NK-92 treated with Interleukin-12 subunit alpha and Interleukin-12 subunit beta, amount 100 ng/mL, for 24 hours (cell line): ENCODE measurements around the gene PYGB.

Experiments used
- DNase-seq: peaks from one replicate; lab custom pipeline; 2025; lab: John Stamatoyannopoulos, UW

PYGB gene

DNA sequence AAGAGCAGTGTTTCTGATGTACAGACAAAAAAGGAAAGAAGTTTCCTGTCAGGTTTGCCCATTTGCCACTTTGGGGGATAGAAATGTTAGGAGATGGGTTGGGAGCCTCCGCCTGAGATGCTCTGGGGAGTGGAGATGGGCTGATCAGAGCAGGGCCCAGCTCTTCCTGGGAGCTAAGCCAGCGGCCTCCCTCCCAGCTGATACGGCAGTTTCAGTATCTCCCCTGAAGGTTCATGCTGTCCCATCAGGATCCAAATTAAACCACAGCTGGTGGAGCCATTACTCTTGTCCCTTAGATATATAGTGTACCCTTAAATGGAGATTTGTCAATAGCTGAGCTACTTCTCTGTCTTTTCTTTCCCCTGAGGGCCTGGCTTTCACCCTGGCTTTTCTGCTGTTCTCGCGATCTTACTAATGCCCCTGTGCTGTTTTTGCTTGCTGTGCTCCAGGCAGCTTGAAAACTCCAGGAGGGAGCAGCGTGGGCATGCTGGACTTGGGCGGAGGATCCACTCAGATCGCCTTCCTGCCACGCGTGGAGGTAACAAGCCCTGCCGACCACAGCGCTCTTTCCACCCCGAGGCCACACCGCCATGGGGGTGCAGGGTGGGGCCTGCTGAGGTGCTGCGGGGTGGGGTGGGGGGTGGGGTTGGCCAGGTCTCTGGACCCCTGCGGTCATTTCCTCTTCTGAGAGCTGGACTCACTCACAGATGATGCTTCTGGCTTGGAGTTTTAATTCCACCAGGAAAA lies 31.5 kb upstream of the PYGB start:
- no peak for DNase-seq

DNA sequence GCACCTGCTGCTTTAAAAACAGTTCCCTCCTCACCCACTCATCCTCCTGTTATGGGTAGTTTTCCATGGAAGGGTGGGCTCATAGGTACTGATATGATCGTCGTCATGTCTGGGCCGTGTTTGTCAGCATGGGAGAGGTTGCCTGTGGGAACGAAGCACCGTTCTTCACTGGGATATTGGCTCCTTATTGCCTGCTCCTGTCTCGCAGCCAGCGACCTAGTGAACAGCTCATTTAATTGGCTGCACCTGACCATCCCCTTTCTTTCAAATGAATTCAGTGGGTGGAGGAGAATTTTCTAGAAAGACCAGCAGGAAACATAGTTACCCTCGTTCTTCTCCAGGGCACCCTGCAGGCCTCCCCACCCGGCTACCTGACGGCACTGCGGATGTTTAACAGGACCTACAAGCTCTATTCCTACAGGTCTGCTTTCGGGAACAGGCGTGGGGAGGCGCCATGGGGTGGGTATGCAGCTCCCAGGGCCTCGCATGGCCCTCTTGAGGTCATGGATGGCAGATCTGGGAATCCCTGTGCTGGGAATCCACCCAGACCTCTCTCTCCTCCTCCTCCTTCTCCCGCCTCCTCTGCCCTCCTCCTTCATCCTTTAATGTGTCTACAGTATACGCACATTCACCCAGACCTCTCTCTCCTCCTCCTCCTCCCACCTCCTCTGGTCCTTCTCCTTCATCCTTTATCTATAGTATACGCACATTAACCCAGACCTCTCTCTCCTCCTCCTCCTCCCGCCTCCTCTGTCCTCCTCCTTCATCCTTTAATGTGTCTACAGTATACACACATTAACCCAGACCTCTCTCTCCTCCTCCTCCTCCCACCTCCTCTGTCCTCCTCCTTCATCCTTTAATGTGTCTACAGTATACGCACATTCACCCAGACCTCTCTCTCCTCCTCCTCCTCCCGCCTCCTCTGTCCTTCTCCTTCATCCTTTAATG lies 30.4 kb upstream of the PYGB start:
- no peak for DNase-seq

DNA sequence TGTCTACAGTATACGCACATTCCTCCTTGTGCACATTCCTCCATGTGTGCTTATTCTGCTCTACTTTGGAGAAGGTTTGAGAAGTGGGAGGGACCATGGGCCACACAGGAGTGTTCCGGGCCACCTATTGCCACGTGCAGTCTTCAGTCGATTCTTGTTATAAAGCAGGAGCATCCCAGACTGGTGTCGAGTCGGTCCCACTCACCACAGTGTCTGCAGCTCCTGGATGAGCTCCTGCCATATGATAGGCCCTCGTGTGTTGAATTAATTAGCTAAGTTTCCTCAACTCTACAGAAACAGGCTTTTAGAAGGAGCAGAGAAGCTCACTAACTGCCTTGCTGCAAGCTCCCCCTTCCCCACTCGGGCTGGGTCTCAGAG lies 29.8 kb upstream of the PYGB start:
- DNase-seq = no peak

DNA sequence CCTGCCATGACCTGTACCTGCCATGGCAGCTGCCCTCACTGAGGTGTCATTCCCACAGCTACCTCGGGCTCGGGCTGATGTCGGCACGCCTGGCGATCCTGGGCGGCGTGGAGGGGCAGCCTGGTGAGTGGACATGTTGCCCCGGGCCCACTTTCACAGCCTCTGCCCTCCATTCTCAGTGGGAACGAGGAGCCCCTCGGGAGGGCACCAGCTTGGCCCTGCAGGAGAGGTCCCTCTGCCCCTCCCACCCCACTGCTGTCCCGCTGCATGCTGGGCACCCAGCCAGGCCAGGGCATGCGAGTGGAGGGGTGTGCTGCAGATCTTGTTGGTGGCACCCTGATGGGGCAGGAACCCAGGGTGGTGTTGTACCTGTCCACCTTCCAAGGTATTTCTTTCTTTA lies 29.4 kb upstream of the PYGB start:
- DNase-seq = no peak

DNA sequence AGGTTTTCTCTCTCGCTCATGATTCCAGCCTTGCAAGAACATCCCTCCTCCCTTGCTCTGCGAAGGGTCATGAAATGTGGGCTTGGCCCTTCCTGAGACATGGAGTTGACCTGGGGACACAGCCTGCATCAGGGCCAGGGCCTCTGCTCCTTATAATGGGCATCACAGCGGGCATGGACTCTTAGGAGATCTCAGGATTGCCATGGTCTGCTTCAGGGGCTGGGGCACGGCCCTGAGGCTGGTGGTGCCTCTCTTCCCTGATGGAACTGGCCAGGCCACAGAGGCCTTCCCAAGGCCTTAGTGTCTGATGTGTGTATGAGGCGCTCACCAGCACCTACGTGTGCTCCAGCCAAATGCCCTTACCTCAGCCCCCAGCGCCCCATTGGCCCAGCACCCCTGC lies 28.5 kb upstream of the PYGB start:
- DNase-seq = no peak

DNA sequence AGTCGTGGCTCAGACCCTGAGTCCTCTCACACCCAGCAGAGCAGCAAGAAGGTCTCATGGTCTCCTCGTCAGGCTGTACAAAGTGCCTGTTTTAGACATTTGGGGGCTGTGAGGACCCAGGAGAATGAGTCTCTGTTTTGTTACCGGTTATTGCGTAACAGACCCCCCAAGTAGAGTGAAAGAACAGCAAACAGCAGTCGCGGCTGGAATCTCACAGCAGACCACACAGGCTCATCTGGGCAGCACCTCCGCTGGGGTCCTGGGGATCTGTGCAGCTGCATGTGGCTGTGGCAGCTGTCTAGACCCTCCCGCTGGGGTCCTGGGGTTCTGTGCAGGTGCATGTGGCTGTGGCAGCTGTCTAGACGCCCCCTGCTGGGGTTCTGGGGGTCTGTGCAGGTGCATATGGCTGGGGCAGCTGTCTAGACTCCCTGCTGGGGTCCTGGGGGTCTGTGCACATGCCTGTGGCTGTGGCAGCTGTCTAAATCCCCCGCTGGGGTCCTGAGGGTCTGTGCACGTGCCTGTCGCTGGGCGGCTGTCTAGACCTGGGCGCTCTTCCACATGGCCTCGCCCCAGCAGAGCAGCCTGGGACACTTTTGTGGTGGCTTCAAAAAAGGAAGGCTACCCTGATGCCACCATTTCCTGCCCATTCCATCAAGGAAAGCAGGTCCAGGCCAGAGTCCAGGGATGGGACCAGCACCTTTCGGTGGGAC lies 27.7 kb upstream of the PYGB start:
- peak; percentile 17 for DNase-seq

DNA sequence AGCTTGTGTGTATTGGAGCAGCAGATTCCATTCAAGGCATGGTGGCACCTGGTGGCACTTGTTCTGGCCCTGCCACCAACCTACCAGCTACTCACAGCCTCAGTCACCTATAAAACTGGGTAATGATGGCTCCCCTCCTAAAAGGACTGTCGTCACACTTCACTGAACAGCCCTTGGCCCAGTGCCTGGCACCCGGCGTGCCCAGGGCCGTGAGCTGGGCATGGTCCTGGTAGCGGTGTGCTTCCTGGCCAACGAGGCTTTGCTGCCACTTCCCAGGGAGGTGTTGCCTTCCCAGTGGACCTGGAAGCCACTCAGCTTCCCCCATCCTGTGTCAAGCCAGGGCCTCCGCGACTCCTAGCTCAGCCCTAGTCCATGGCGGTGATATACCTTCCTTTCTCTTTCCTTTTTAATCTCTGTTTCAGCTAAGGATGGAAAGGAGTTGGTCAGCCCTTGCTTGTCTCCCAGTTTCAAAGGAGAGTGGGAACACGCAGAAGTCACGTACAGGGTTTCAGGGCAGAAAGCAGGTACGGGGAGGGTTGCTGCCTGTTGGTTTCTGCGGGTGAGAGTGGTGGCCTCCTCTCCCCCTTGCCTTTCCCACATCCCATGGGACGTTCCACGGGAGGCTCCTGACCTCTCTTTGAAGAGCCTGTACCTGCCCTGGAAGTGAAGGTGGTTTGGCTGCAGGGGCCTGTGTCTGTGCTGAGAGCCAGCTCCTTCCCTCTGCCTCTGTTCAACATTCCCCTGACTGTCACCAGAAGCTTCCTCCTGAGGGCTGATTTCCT lies 26.9 kb upstream of the PYGB start:
- DNase-seq = no peak

DNA sequence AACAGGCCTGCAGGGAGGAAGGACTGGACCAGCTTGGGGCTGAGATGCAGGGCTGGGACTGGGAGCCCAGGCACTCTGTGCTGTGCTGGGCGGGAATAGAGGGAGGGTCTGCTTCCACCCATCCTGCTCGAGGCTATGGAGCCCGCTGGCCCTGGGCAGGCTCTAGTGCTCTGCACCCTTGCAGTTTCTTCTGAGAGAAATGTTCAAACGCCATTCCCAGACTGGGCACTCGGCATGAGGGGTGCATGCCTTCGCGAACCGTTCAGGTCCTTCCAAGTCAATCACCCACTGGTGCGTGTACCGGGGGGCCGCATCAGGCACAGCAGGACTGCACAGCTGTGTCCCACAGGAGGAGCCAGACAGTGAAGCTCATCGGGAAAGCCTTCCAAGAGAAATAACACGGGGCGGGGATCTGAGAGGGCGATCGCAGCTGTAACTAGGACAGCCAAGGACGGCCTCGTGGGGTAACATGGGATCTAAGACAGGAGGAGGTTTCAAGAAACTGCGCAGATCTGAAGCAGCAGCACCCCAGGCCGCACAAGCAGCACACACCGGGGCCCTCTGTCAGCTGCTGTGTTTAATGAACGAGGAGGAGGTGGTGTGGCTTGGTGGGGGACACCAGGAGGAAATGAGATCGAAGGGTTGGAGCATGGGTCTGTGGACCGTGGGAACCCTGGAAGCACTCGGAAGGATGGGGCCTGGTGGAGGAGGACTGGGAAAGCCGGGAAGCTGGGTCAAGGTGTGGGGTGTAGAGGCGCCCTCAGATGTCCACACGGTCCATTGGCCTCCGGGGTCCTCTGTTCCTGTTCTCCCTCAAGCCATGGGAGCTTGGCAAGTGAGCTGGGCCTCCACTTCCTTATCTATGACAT lies 26.1 kb upstream of the PYGB start:
- DNase-seq = no peak

DNA sequence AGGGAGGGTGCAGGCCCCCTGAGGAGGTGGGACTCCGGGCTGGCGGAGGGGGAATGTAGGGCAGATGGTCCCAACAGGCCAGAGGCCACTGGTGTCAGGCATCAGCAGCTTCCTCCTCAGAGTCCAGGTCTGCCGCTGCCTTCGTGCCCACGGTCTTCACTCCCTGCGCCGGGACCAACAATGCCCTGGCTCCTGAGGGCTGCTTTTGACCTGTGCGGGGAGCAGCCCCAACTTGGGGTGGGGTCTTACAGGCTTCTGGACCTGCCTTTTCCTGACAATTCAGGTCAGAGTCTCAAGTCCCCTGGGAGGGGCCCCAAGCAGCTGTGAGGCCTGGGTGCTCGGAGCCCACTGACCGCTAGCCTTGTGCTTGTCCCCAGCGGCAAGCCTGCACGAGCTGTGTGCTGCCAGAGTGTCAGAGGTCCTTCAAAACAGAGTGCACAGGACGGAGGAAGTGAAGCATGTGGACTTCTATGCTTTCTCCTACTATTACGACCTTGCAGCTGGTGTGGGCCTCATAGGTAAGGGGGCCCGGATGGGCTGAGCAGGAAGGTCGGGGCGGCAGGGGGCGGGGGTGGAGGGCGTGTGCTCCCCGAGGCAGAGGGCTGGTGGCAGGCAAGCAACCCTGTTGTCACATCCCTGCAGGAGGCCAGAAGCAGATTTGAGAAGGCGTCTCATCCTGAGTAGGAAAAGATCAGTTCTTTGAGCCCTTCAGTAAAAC lies 25.3 kb upstream of the PYGB start:
- DNase-seq = no peak

DNA sequence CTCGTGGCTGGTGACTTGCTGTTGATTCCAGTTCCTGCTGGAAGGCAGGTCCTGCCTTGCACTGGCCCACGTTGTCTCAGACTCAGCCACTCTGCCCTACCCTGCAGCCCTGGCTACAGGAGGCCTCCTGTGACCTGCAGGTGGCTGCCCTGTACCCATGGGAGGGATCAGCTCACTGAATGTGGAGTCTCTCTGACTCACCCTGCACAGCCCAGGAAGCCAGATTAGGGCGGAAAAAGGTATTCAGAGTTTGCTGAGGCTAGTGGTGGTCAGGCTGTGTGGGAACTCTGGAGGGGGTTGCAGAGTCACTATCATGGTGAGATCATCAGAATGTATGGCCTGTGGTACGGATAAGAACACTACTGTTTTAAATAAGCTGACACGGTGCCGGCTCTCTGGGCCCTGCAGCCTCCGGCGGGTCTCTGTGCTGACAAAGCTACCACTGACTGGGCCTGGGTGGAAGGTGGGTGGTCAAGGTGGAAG lies 24.7 kb upstream of the PYGB start:
- peak; percentile 26 for DNase-seq

DNA sequence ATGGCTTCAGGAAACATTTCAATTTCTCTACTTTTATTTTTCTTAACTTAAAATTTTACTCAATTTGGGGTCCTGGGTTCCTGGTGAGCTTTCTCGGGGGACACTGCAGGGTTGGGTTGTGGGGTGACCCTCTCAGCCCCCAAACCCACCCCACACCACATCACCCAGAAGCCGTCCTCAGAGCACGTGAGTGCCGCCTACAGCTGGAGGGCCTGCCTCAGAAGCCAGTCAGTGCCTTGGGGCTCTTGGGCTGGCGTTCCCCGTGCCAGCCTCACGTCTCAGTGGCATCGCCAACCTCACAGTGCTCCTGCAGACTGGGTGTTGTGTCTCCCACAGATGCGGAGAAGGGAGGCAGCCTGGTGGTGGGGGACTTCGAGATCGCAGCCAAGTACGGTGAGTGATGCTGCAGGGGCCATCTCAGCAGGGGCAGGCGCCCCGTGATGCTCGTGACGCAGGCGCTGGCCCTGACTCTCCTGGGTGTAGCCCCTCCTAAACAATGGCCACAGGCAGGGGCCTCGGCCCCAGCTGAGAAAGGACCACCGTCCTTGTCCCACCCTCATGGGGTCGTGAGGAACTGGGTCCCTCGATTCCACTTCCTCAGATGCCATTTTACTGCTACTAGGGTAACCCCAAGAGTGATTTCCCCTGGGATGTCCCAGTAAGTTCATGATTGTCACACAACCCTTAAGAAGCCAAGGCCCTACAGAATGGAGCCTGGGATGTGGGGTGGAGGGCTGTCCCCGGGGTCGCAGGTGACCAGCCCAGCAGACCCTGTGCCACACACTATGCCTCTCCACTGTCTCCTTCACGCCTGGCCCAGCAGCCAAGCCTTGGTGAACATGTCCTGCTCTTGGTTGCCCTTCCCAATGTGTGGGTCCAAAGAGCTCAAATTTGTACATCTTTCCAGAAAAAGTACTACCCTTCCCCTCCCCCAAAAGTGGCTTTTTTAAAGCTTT lies 23.8 kb upstream of the PYGB start:
- no peak for DNase-seq

DNA sequence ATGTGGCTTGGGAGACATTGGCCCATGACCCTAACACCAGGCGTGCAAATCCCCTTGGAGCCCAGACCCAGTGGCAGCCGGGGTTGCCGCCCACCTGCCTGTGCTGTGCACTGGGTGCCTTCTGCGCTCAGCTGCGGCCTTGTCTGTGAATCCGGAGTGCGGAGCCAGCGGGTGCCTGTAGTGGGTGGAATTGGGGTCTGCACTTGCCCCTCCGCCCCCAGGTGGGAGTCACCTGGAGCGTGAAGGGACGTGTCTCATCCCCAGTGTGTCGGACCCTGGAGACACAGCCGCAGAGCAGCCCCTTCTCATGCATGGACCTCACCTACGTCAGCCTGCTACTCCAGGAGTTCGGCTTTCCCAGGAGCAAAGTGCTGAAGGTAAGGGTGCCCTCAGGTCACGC lies 22.9 kb upstream of the PYGB start:
- no peak for DNase-seq

DNA sequence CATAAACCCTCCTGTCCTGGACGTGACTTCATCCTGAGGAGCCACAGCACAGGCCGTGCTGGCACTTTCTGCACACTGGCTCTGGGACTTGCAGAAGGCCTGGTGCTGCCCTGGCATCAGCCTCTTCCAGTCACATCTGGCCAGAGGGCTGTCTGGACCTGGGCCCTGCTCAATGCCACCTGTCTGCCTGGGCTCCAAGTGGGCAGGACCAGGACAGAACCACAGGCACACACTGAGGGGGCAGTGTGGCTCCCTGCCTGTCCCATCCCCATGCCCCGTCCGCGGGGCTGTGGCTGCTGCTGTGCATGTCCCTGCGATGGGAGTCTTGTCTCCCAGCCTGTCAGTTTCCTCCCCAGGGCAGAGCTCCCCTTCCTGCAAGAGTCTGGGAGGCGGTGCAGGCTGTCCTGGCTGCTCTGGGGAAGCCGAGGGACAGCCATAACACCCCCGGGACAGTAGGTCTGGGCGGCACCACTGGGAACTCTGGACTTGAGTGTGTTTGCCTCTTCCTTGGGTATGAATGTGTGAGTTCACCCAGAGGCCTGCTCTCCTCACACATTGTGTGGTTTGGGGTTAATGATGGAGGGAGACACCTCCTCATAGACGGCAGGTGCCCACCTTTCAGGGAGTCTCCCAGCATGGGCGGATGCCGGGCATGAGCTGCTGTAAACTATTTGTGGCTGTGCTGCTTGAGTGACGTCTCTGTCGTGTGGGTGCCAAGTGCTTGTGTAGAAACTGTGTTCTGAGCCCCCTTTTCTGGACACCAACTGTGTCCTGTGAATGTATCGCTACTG lies 22.0 kb upstream of the PYGB start:
- DNase-seq = no peak

DNA sequence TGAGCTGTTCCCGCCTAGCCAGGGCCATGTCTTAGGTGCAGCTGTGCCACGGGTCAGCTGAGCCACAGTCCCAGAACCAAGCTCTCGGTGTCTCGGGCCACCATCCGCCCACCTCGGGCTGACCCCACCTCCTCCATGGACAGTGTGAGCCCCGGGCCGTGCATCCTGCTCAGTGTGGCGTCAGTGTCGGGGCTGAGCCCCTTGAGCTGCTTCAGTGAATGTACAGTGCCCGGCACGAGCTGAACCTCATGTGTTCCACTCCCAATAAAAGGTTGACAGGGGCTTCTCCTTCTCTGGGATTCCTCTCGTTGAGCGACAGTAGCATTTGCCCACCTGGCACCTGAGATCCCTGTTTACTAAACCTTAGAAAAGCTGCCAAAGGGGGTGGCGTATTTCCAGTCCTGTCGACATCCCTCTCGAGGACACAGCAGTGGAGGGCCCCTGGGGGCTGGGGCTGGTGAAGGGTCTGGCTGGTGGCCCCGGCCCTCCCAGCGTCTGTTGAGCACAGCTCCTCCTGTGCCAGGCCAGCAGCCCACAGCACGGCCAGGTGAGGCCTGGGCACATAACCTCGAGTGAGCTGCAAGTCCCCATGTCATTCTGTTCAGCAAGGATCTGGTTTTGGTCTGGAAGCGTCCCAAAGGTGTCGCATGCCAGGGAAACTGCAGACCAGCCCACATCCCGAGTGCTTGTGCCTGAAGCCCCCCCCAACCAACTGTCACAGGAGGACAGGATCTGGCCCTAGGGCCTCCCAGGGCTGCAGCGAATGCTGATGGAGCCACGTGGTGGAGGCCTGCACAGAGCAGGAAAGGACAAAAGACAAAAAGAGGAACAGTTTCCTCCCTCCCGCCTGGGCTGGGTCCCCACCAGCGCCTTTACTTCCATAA lies 21.2 kb upstream of the PYGB start:
- no peak for DNase-seq

DNA sequence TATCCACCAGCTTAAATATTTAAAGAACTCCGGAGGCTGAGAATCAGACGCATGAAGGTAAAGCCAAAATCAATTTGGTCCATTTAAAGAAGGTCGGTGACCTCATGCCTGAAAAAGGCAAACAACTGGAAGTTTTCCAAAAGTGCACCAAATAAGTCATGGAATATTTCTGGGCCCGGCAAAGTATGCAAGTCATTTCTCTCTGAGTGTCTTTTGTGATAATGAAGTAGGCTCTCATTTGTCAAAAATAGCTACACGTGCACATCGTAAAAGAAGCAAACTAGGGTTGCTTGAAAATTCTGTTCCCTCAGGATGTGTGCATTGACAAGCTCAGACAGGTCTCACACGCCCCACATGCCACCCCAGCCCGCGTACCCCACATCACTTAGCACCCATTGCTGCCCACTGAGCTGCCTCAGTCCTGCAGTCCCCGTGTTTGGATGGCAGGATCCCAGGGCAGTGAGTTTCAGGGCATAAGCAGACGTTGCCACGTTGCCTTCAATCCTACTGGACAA lies 20.5 kb upstream of the PYGB start:
- DNase-seq = no peak

DNA sequence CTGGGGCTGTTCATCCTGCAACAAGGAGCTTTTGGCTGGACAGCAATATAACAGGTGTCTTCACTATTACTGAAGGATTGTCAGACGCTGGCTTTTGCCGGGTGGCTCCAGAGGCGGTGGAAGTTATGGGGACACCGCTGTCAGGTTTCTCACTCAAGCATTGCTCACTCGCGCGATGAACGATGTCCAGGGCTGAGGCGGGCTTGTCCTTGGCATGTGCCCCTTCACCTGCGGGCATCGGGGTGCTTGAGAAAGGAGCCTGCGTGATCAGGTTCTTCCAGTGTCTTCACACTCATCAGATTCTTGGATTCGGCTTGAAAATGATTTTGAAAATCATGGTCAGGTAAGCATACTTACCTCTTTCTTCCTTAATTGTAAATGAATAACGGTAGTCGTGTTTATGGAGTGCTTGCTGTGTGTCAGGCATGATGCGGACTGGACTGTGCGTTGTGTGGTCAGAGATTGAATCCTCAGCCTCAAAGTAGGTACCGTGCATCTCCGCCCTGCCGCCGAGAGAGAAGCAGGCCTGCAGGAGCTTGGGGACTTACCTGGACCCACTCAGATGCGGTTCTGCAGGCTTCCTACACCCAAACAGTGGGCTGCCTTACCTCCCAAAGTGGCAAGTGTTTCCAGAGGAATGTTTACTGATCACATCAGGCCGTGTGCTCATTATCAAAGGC lies 18.3 kb upstream of the PYGB start:
- no peak for DNase-seq
